Liver (tissue), 9 donors: ENCODE measurements around the gene DOCK10. TPM values are rescaled to one million over a fixed set of nuclear protein-coding genes. Genes with fewer than 3 reads are reported as not detected.

Experiments used
- DNase-seq: peaks from one replicate; pipeline ENCODE4 v3.0.0-alpha.2; 2017; ENCODE audit warnings: low spot score
- H3K27ac ChIP-seq, 2 donors: one replicate each; pipeline ENCODE4 v1.7.0; 2013; ENCODE audit warnings: inconsistent platforms in 2 of 2, low read length in 2 of 2, control low read depth in 1 of 2, low read depth in 1 of 2, mild to moderate bottlenecking in 1 of 2
- H3K27me3 ChIP-seq, 4 donors: one replicate each; pipeline versions ENCODE4 v1.6.1 to v1.7.0; 2013; ENCODE audit warnings: low read length in 3 of 4, inconsistent platforms in 1 of 4, mild to moderate bottlenecking in 1 of 4, moderate library complexity in 1 of 4; ENCODE audit not compliant: control insufficient read depth in 4 of 4, insufficient read depth in 4 of 4
- H3K36me3 ChIP-seq, 4 donors: one replicate each; pipeline versions ENCODE4 v1.6.1 to v1.7.0; 2013; ENCODE audit warnings: low read length in 3 of 4, mild to moderate bottlenecking in 3 of 4, low read depth in 1 of 4, moderate library complexity in 1 of 4; ENCODE audit not compliant: control insufficient read depth in 4 of 4, insufficient read depth in 3 of 4
- H3K4me1 ChIP-seq, 4 donors: one replicate each; pipeline versions ENCODE4 v1.6.1 to v1.7.0; 2013; ENCODE audit warnings: low read length in 3 of 4, mild to moderate bottlenecking in 3 of 4, moderate library complexity in 1 of 4; ENCODE audit not compliant: control insufficient read depth in 4 of 4, insufficient read depth in 4 of 4
- H3K4me3 ChIP-seq, 3 donors: one replicate each; pipeline versions ENCODE4 v1.6.1 to v1.7.0; 2013; ENCODE audit warnings: low read length in 3 of 3, control low read depth in 1 of 3, low read depth in 1 of 3, mild to moderate bottlenecking in 1 of 3
- H3K9ac ChIP-seq, 2 donors: one replicate each; pipeline ENCODE4 v1.7.0; 2013; ENCODE audit warnings: low read length in 2 of 2, mild to moderate bottlenecking in 2 of 2, moderate library complexity in 2 of 2, control low read depth in 1 of 2, low read depth in 1 of 2
- H3K9me3 ChIP-seq, 4 donors: one replicate each; pipeline versions ENCODE4 v1.6.1 to v1.7.0; 2013; ENCODE audit warnings: low read length in 3 of 4; ENCODE audit not compliant: control insufficient read depth in 4 of 4
- ATF3 ChIP-seq: IDR thresholded peaks from 2 replicates; pipeline ENCODE4 v1.6.1; 2016; ENCODE audit warnings: antibody characterized with exemption
- CTCF ChIP-seq: fragments of 150-350 bp; IDR thresholded peaks from 2 replicates; pipeline ENCODE4 v1.5.1; 2017; ENCODE audit warnings: improper control_type of control experiment, low read depth, low read length; ENCODE audit not compliant: missing input control
- REST ChIP-seq: IDR thresholded peaks from 2 replicates; pipeline ENCODE4 v1.6.1; 2016; ENCODE audit warnings: antibody characterized with exemption, mild to moderate bottlenecking
- RXRA ChIP-seq, 2 donors: IDR thresholded peaks; 2 replicates each; pipeline ENCODE4 v1.6.1; 2017 to 2018; ENCODE audit warnings: antibody characterized with exemption in 2 of 2, mild to moderate bottlenecking in 1 of 2
- SP1 ChIP-seq: IDR thresholded peaks from 2 replicates; pipeline ENCODE4 v1.6.1; 2018; ENCODE audit warnings: antibody characterized with exemption, mild to moderate bottlenecking
- YY1 ChIP-seq: IDR thresholded peaks from 2 replicates; pipeline ENCODE4 v1.6.1; 2016; ENCODE audit warnings: antibody characterized with exemption, mild to moderate bottlenecking
- ZBTB33 ChIP-seq: IDR thresholded peaks from 2 replicates; pipeline ENCODE4 v1.6.1; 2016; ENCODE audit warnings: antibody characterized with exemption
- WGBS: extraction: QIAGEN DNeasy Blood & Tissue Kit; methylation state at CpG from one replicate; pipeline ENCODE4 v1.1.7; 2013; 5-methylcytosine and 5-hydroxymethylcytosine counted together
- polyA plus RNA-seq, 2 donors: library from polyadenylated mRNA; stranded (reverse) in 1 of 2; unstranded in 1 of 2; fragments of 200-250 nt in 1 of 2; fragments of >200 nt in 1 of 2; fragmentation: Nextera tagmentation in 1 of 2; extraction: Ambion mirVana in 1 of 2; gene quantifications; one replicate each; pipeline versions ENCODE4 v1.2.1 to v1.2.3, GENCODE V29; 2013 to 2015
- total RNA-seq, 2 donors: library from RNA; depleted of rRNA; stranded (reverse); fragments of >200 nt; gene quantifications; one replicate each; pipeline ENCODE4 v1.2.3, GENCODE V29; 2014
- donor health status: healthy.
- donor health status: healthy.
- donor health status: healthy.
- donor health status: healthy.
- donor health status: healthy.

DOCK10 gene
- total and polyA plus RNA-seq, 4 donors, result 1.2 to 15.3 (median 6.8) TPM

GRCh38 chr2:225040856-225041206 lies 1.4 kb downstream of the DOCK10 start:
- 7% methylated on average over 9 of the region's 9 CpGs for WGBS
- no peaks in the 10 kb centered on the region for H3K27me3 ChIP-seq
- H3K9ac ChIP-seq, result peak overlapping the region in 1 of 2 donors; percentile 42
- peaks cover 6 to 23% (median 12%) of the 10 kb centered on the region in 4 donors for H3K4me1 ChIP-seq
- no peak for TF ChIP-seq REST
- peak; percentile 13 to 34 for TF ChIP-seq RXRA (IDR thresholded peaks at IDR 0.05)
- peak; percentile 26 for TF ChIP-seq SP1
- peak overlapping the region; percentile 58 to 81 (median 67) for H3K4me3 ChIP-seq
- no peaks in the 10 kb centered on the region for H3K9me3 ChIP-seq
- H3K27ac ChIP-seq, result peak overlapping the region; percentile 5 to 53
- H3K36me3 ChIP-seq, result no peaks in the 10 kb centered on the region
- no peak for DNase-seq

- no peaks in the 10 kb centered on the region for H3K9me3 ChIP-seq
- WGBS, result 73% methylated on average over 5 of the region's 5 CpGs
- H3K36me3 ChIP-seq, result no peaks in the 10 kb centered on the region
- no peak overlapping the region for H3K27ac ChIP-seq
- H3K9ac ChIP-seq, result no peak overlapping the region
- no peak for DNase-seq
- peaks cover 6 to 23% (median 12%) of the 10 kb centered on the region in 4 donors for H3K4me1 ChIP-seq
- H3K27me3 ChIP-seq, result no peaks in the 10 kb centered on the region
- no peak overlapping the region for H3K4me3 ChIP-seq
- TF ChIP-seq REST, result no peak
- TF ChIP-seq YY1, result no peak
- TF ChIP-seq ATF3, result no peak
- no peak for TF ChIP-seq ZBTB33
- no peak for TF ChIP-seq CTCF
These were observed 2.1 kb downstream of the DOCK10 start for GRCh38 chr2:225040142-225040541.
